ENCODE results near the gene NAP1L4.

DNA sequence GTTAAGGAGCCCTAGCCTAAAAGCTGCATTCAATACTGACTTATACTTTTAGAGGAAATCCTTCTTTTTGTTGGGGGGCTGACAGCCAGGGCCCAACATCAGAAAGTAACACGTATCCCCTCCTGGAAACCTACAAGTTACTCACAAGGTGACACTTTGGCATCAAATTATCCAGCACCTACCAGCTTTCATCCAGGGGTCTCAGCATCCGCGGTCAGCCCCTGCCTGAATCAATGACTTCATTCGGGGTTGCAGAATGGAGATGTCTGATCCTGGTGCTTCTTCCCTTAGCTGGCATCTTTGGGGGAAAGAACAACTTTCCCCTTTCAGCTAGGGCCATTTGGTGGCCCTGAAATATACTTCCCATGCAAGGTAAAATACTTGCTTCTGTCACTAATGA, 5.3 kb upstream of the NAP1L4 start:
- TF ChIP-seq ZFX (IDR thresholded peaks at IDR 0.05; ENCODE audit: borderline replicate concordance), result no peak
- TF ChIP-seq, protein P1, sequence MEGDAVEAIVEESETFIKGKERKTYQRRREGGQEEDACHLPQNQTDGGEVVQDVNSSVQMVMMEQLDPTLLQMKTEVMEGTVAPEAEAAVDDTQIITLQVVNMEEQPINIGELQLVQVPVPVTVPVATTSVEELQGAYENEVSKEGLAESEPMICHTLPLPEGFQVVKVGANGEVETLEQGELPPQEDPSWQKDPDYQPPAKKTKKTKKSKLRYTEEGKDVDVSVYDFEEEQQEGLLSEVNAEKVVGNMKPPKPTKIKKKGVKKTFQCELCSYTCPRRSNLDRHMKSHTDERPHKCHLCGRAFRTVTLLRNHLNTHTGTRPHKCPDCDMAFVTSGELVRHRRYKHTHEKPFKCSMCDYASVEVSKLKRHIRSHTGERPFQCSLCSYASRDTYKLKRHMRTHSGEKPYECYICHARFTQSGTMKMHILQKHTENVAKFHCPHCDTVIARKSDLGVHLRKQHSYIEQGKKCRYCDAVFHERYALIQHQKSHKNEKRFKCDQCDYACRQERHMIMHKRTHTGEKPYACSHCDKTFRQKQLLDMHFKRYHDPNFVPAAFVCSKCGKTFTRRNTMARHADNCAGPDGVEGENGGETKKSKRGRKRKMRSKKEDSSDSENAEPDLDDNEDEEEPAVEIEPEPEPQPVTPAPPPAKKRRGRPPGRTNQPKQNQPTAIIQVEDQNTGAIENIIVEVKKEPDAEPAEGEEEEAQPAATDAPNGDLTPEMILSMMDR (IDR thresholded peaks at IDR 0.05), result no peak

Data from 22Rv1 (cell line).